GM12874 (cell line): ENCODE measurements around the gene MRO.

Experiments used
- TF ChIP-seq, protein P1 (sequence below): IDR thresholded peaks from 2 replicates; pipeline ENCODE4 v1.5.1; 2011; ENCODE audit warnings: low read depth, mild to moderate bottlenecking, control low read depth, low read length, moderate library complexity; ENCODE audit not compliant: insufficient read depth

MRO gene

DNA sequence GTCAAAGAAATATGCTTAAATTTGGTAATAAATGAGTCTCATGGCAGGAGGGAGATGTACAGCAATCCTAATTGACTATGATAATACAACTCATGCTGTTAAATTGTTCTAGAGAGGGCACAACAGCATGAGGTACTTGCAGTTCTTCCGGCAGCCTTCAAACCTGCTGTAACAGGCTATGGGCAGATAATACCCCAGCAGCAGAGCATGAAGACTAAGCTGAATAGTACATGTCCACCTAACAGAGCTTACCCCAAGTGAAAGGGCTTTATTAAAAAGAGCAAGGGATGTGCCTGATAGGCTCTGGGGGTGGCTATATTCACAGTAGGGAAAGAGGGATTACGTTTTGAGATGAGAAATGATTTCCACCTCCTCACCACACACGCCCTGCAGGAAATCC lies 28.9 kb downstream of the MRO start:
- TF ChIP-seq, protein P1, sequence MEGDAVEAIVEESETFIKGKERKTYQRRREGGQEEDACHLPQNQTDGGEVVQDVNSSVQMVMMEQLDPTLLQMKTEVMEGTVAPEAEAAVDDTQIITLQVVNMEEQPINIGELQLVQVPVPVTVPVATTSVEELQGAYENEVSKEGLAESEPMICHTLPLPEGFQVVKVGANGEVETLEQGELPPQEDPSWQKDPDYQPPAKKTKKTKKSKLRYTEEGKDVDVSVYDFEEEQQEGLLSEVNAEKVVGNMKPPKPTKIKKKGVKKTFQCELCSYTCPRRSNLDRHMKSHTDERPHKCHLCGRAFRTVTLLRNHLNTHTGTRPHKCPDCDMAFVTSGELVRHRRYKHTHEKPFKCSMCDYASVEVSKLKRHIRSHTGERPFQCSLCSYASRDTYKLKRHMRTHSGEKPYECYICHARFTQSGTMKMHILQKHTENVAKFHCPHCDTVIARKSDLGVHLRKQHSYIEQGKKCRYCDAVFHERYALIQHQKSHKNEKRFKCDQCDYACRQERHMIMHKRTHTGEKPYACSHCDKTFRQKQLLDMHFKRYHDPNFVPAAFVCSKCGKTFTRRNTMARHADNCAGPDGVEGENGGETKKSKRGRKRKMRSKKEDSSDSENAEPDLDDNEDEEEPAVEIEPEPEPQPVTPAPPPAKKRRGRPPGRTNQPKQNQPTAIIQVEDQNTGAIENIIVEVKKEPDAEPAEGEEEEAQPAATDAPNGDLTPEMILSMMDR: no peak

DNA sequence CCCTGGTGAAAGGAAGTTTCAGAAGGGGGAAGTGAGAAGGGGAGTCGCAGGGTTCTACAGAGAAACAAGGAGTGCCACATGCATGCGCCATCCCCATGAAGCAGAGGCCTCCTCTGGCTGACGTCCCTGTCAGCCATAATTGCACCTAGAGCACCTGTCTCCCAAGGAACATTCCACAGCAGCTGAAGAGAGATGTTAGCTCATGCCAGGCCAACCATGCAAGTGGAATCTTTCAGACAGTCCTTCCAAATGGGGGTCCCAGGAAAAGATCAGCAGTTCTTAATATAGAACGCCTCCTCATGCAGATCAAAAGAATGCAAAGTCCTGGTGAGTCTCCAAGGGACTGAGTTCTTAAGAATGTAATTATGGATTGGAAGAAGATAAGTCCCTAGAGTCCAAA lies 29.6 kb downstream of the MRO start:
- TF ChIP-seq, protein P1: no peak

- TF ChIP-seq, protein P1: no peak
Observed at GRCh38 chr18:50788284-50788683, 31.5 kb downstream of the MRO start.

- TF ChIP-seq, protein P1: no peak
Observed at GRCh38 chr18:50786864-50787263, 33.0 kb downstream of the MRO start.

- TF ChIP-seq, protein P1: no peak
Observed at GRCh38 chr18:50783553-50783952, 36.3 kb downstream of the MRO start.

DNA sequence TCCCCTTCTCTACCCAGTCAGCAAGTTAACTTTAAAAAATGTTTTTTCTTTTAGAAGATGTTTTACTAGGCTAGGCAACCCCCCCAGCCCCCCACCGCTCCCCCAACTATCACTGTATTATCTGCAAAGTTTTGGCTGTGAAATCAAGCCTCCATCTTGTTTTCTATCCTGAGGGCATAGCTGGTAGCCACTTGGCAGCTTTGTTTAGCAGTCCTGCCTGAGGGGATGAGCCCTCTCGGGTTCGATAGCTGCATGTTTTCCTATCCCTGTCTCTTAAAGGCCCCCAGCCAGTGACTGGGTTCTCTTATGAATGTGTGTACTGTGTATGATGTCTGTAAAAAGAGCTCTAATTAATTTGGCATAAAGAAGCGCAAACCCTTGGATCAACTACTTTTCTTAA lies 43.4 kb downstream of the MRO start:
- TF ChIP-seq, protein P1: no peak

DNA sequence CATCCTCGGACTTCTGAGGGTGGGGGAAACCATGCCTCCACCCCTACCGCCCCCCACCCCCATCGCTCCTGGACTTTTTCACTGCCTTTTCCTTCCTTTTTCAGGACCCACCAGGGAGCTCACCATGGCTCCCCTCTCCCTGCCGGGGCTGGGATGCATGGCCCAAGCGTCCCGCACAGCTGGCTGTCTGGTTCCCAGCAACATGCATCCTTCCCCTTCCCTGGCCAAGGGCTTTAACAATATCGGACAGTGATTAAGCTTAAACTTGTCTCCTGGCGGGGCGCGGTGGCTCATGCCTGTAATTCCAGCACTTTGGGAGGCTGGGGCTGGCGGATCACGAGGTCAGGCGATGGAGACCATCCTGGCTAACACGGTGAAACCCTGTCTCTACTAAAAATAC lies 44.1 kb downstream of the MRO start:
- TF ChIP-seq, protein P1: no peak

- TF ChIP-seq, protein P1: no peak
Observed at GRCh38 chr18:50775207-50775606, 44.6 kb downstream of the MRO start.
